GM23338 (cell line): ENCODE results near the gene TAF7L.

Experiments
- EZH2 ChIP-seq: fragments of 200-600 bp; sonication (generic); IDR thresholded peaks from one replicate; pipeline ENCODE4 v1.8.0; 2017; ENCODE audit warnings: antibody characterized with exemption, mild to moderate bottlenecking, low read depth; ENCODE audit not compliant: unreplicated experiment
- POLR2AphosphoS5 ChIP-seq: IDR thresholded peaks from 2 replicates; pipeline ENCODE4 v1.6.1; 2016; ENCODE audit warnings: antibody characterized with exemption, low read depth
- TF ChIP-seq, protein P1 (sequence below), 2 experiments: fragments of 200-600 bp in 1 of 2; sonication (generic) in 1 of 2; conservative IDR thresholded peaks; 2 replicates each; pipeline versions ENCODE4 v1.5.1 to v1.6.1; 2016 to 2017; ENCODE audit warnings: antibody characterized with exemption in 2 of 2, low read depth in 2 of 2, mild to moderate bottlenecking in 2 of 2, moderate library complexity in 1 of 2

DNA sequence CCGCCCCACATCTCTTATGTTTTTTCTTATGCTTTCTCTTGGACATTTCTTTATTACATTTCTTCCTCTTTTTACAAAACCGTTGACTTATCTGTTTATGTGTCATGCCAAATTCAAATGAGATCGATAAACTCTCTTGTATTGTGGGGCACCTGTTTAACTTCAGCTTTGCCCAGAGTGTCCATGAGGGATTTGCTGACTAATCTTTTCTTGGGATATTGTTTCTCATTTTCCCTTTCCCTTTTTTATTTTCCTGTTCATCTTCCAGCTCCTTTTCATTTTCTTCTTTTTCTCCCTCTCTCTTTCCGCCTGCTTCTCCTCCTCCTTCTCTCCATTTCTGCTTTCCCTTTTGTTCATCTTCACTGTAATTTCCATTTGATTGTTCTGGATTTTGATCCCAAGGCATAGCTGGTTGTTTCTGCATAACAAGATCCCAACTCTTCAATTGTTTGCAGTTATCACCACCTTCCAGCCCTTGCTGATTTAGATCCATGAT lies 46.7 kb upstream of the TAF7L start:
- TF ChIP-seq POLR2AphosphoS5: no peak
- TF ChIP-seq, protein P1, sequence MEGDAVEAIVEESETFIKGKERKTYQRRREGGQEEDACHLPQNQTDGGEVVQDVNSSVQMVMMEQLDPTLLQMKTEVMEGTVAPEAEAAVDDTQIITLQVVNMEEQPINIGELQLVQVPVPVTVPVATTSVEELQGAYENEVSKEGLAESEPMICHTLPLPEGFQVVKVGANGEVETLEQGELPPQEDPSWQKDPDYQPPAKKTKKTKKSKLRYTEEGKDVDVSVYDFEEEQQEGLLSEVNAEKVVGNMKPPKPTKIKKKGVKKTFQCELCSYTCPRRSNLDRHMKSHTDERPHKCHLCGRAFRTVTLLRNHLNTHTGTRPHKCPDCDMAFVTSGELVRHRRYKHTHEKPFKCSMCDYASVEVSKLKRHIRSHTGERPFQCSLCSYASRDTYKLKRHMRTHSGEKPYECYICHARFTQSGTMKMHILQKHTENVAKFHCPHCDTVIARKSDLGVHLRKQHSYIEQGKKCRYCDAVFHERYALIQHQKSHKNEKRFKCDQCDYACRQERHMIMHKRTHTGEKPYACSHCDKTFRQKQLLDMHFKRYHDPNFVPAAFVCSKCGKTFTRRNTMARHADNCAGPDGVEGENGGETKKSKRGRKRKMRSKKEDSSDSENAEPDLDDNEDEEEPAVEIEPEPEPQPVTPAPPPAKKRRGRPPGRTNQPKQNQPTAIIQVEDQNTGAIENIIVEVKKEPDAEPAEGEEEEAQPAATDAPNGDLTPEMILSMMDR (conservative IDR thresholded peaks at IDR 0.05; ENCODE audit: low read depth in 2 of 2): no peak
- TF ChIP-seq EZH2: no peak
